ENCODE data around the gene SLC23A3. TPM values are rescaled to one million over a fixed set of nuclear protein-coding genes. Genes with fewer than 3 reads are reported as not detected.

SLC23A3 gene
- total and polyA plus RNA-seq, 9 of the 15 experiments (the other 6 are each of a cell fraction or from before 2014, with no cell fraction given), result 0.06 to 0.64 (median 0.16) TPM

DNA sequence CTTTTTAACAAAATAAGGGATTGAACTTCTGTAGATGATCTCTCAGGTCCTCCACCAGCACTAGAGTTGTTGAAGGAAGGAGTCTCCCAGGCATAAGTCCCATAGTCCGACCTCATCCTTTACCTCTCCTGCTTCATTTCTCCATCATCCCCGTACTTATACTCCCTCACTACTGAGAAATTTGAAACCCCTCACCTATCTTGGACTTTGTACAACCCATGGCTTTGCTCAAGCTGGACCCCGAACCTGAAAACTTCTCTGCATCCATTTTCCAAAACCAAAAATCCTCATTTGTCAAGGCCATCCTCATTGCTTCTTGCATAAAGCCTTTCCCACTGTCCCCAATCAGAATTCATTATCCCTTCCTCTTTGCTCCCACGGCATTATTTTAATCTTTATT is 8.7 kb downstream of the SLC23A3 start:
- Histone ChIP-seq H3K4me1 (replicated peaks in 1 of 2; ENCODE audit: control insufficient read depth in 2 of 2, insufficient read depth in 2 of 2, low read length in 2 of 2) (peaks cover 8 to 16% of the 10 kb centered on the region in 2 experiments; a peak in 4 of 5 replicates), H3K36me3 (ENCODE audit: control insufficient read depth, insufficient read depth, low read length) (0 out of 3 replicates have a peak, but pooled peaks cover 5% of the 10 kb centered on the region), H3K27ac (ENCODE audit: extremely low read depth, low read depth, low read length) (no peak overlapping the region), H3K79me2 (ENCODE audit: control insufficient read depth, insufficient read depth, low read length) (no peaks in the 10 kb centered on the region; the same call in 2 of the 3 replicates), H3K4me3 (peak overlapping the region; percentile 55), H3K9me1 (ENCODE audit: control insufficient read depth, insufficient read depth, low read length) (no peaks in the 10 kb centered on the region), H3K9ac (ENCODE audit: insufficient read depth in 1 of 2, low read depth in 2 of 2, low read length in 2 of 2) (peak overlapping the region; percentile 11 to 95), H3K9me3 (replicated peaks; ENCODE audit: control insufficient read depth, insufficient read depth, low read depth, low read length) (no peaks in the 10 kb centered on the region), H3K27me3 (ENCODE audit: control insufficient read depth in 2 of 2, insufficient read depth in 2 of 2, low read length in 2 of 2) (no peaks in the 10 kb centered on the region), H3K4me2 (ENCODE audit: insufficient read depth, low read length) (peak overlapping the region; percentile 86), H4K20me1 (replicated peaks; ENCODE audit: control insufficient read depth, insufficient read depth, low read length) (no peaks in the 10 kb centered on the region; the same call in 1 of the 2 replicates), H2AFZ (ENCODE audit: low read depth, low read length) (peak overlapping the region; percentile 10; the same call in 1 of the 2 replicates)
- 32% methylated on average over 4 of the region's 4 CpGs for WGBS (ENCODE audit: insufficient coverage, low coverage, missing lambda C conversion rate)
- POLR2A ChIA-PET, result no interaction called here
- no peak for ATAC-seq
- in situ Hi-C loops (cut with MboI), result no loop called here
- FAIRE-seq, result no peak
- CTCF ChIA-PET (ENCODE audit: low intra/inter-chr PET ratio), result interaction anchor here (0.6 to 2.3 kb wide), 3 partner anchors 51 to 137 kb away, joined by 4 to 10 read pairs (median 5); no protein-coding TSS in a partner anchor
- no TSS peak for BruUV-seq (replicated peaks)
- TF ChIP-seq RBFOX2 (IDR thresholded peaks at IDR 0.05; ENCODE audit: low read depth, low read length), result no peak
- TF ChIP-seq, protein P1, sequence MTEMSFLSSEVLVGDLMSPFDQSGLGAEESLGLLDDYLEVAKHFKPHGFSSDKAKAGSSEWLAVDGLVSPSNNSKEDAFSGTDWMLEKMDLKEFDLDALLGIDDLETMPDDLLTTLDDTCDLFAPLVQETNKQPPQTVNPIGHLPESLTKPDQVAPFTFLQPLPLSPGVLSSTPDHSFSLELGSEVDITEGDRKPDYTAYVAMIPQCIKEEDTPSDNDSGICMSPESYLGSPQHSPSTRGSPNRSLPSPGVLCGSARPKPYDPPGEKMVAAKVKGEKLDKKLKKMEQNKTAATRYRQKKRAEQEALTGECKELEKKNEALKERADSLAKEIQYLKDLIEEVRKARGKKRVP (CRISPR knock-in tag; IDR thresholded peaks at IDR 0.05), result no peak
- TF ChIP-seq, protein P2, sequence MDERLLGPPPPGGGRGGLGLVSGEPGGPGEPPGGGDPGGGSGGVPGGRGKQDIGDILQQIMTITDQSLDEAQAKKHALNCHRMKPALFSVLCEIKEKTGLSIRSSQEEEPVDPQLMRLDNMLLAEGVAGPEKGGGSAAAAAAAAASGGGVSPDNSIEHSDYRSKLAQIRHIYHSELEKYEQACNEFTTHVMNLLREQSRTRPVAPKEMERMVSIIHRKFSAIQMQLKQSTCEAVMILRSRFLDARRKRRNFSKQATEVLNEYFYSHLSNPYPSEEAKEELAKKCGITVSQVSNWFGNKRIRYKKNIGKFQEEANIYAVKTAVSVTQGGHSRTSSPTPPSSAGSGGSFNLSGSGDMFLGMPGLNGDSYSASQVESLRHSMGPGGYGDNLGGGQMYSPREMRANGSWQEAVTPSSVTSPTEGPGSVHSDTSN (CRISPR knock-in tag; IDR thresholded peaks at IDR 0.05; ENCODE audit: low read depth), result no peak
- TF ChIP-seq, protein P2 (tag; conservative IDR thresholded peaks at IDR 0.05; ENCODE audit: low read depth), result no peak
- TF ChIP-seq RBM25 (IDR thresholded peaks at IDR 0.05; ENCODE audit: low read depth, low read length, severe bottlenecking), result no peak
- intact Hi-C loops (cut with micrococcal nuclease), result loop anchor here (2.0 kb wide), 1 partner anchor 58 kb away; the partner anchor contains the start of gene ABCB6
- DNase-seq (ENCODE audit: extremely low read depth in 1 of 4, low spot score in 3 of 4), result no peak
